ENCODE measurements around the gene MAGI2.

MAGI2 gene

GRCh38 chr7:79405368-79405767 is 48.1 kb downstream of the MAGI2 start:
- no peaks in the 10 kb centered on the region for H3K9me2 ChIP-seq (replicated peaks; ENCODE audit: insufficient read depth, low read length)
- H3K27me3 ChIP-seq (ENCODE audit: low read length) = no peaks in the 10 kb centered on the region
- H3K9me3 ChIP-seq (ENCODE audit: insufficient read depth, low read length) = no peaks in the 10 kb centered on the region
- H3K27ac ChIP-seq (ENCODE audit: low read depth, low read length) = no peak overlapping the region
- H4K20me1 ChIP-seq (ENCODE audit: low read depth, low read length) = no peaks in the 10 kb centered on the region
- H3F3A ChIP-seq (ENCODE audit: insufficient read depth) = no peaks in the 10 kb centered on the region
- H3K9ac ChIP-seq (ENCODE audit: low read length) = no peak overlapping the region
- H2AFZ ChIP-seq (ENCODE audit: low read depth, low read length, severe bottlenecking) = no peak overlapping the region
- no peak for TF ChIP-seq EZH2phosphoT487 (conservative IDR thresholded peaks at IDR 0.05; ENCODE audit: low read length)
- TF ChIP-seq CTCF (IDR thresholded peaks at IDR 0.05; ENCODE audit: insufficient read depth, low read length, poor library complexity, severe bottlenecking) = no peak
- H3K36me3 ChIP-seq (ENCODE audit: low read length) = no peaks in the 10 kb centered on the region
- no peaks in the 10 kb centered on the region for H3K79me2 ChIP-seq (ENCODE audit: insufficient read depth, low read length)
- H3K4me3 ChIP-seq (ENCODE audit: insufficient read depth, low read length, poor library complexity, severe bottlenecking) = no peak overlapping the region
- no peak overlapping the region for H3K4me2 ChIP-seq (ENCODE audit: low read depth, low read length, poor library complexity, severe bottlenecking)

DNA sequence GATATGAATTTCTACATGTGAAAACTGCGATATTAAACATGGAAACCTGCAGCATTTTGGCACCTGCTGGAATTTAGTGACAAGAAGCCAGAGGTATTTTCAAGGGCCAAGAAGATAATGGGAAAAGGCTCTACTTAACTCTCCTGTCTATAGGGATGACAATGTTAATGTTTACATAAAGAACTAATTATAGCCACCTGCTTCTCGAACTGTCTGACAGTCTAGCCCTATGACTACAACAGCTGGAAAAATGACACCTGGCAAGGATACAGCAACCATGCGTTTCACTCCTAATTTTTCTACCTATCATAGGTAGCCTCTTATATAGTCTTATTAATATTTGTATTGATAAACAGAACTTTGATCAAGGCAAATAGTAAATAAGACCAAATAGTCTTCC is 49.6 kb downstream of the MAGI2 start:
- no peaks in the 10 kb centered on the region for H3F3A ChIP-seq (ENCODE audit: insufficient read depth)
- no peak overlapping the region for H3K4me3 ChIP-seq (ENCODE audit: insufficient read depth, low read length, poor library complexity, severe bottlenecking)
- H2AFZ ChIP-seq (ENCODE audit: low read depth, low read length, severe bottlenecking) = no peak overlapping the region
- no peaks in the 10 kb centered on the region for H3K36me3 ChIP-seq (ENCODE audit: low read length)
- no peaks in the 10 kb centered on the region for H3K9me2 ChIP-seq (replicated peaks; ENCODE audit: insufficient read depth, low read length)
- no peak overlapping the region for H3K4me2 ChIP-seq (ENCODE audit: low read depth, low read length, poor library complexity, severe bottlenecking)
- no peak overlapping the region for H3K9ac ChIP-seq (ENCODE audit: low read length)
- H3K79me2 ChIP-seq (ENCODE audit: insufficient read depth, low read length) = no peaks in the 10 kb centered on the region
- no peaks in the 10 kb centered on the region for H3K27me3 ChIP-seq (ENCODE audit: low read length)
- H3K27ac ChIP-seq (ENCODE audit: low read depth, low read length) = no peak overlapping the region
- no peaks in the 10 kb centered on the region for H4K20me1 ChIP-seq (ENCODE audit: low read depth, low read length)
- H3K9me3 ChIP-seq (ENCODE audit: insufficient read depth, low read length) = no peaks in the 10 kb centered on the region
- no peak for TF ChIP-seq CTCF (IDR thresholded peaks at IDR 0.05; ENCODE audit: insufficient read depth, low read length, poor library complexity, severe bottlenecking)
- TF ChIP-seq EZH2phosphoT487 (conservative IDR thresholded peaks at IDR 0.05; ENCODE audit: low read length) = no peak

- H3K27me3 ChIP-seq (ENCODE audit: low read length) = no peaks in the 10 kb centered on the region
- H3K27ac ChIP-seq (ENCODE audit: low read depth, low read length) = no peak overlapping the region
- TF ChIP-seq CTCF (IDR thresholded peaks at IDR 0.05; ENCODE audit: insufficient read depth, low read length, poor library complexity, severe bottlenecking) (no peak), EZH2phosphoT487 (conservative IDR thresholded peaks at IDR 0.05; ENCODE audit: low read length) (no peak)
Measured at GRCh38 chr7:79403451-79403850, 50.0 kb downstream of the MAGI2 start.

More at GRCh38 chr7:79403451-79403850, 50.0 kb downstream of the MAGI2 start:
- Histone ChIP-seq H4K20me1 (ENCODE audit: low read depth, low read length) (no peaks in the 10 kb centered on the region), H3K36me3 (ENCODE audit: low read length) (no peaks in the 10 kb centered on the region), H3K79me2 (ENCODE audit: insufficient read depth, low read length) (no peaks in the 10 kb centered on the region), H3K9ac (ENCODE audit: low read length) (no peak overlapping the region), H3K4me3 (ENCODE audit: insufficient read depth, low read length, poor library complexity, severe bottlenecking) (no peak overlapping the region), H3K4me2 (ENCODE audit: low read depth, low read length, poor library complexity, severe bottlenecking) (no peak overlapping the region), H3K9me2 (replicated peaks; ENCODE audit: insufficient read depth, low read length) (no peaks in the 10 kb centered on the region), H3K9me3 (ENCODE audit: insufficient read depth, low read length) (no peaks in the 10 kb centered on the region), H3F3A (ENCODE audit: insufficient read depth) (no peaks in the 10 kb centered on the region), H2AFZ (ENCODE audit: low read depth, low read length, severe bottlenecking) (no peak overlapping the region)
